Mucosa of stomach (tissue), 1 donor: ENCODE data around the gene PLXNA4.

Experiments
- H3K27me3 ChIP-seq: one replicate; pipeline ENCODE4 v1.7.0; 2013; ENCODE audit warnings: mild to moderate bottlenecking, low read length; ENCODE audit not compliant: control insufficient read depth, insufficient read depth
- H3K36me3 ChIP-seq: one replicate; pipeline ENCODE4 v1.7.0; 2013; ENCODE audit warnings: low read length; ENCODE audit not compliant: control insufficient read depth, insufficient read depth
- H3K4me1 ChIP-seq: one replicate; pipeline ENCODE4 v1.7.0; 2013; ENCODE audit warnings: mild to moderate bottlenecking, low read length; ENCODE audit not compliant: control insufficient read depth, insufficient read depth
- H3K4me3 ChIP-seq: one replicate; pipeline ENCODE4 v1.7.0; 2013; ENCODE audit warnings: low read length
- H3K9ac ChIP-seq: one replicate; pipeline ENCODE4 v1.7.0; 2013; ENCODE audit warnings: mild to moderate bottlenecking, low read length, moderate library complexity
- H3K9me3 ChIP-seq: one replicate; pipeline ENCODE4 v1.7.0; 2013; ENCODE audit warnings: mild to moderate bottlenecking, low read length, moderate library complexity; ENCODE audit not compliant: control insufficient read depth
- donor health status: Pancreatic carcinoma.

The PLXNA4 gene

GRCh38 chr7:132573251-132573955 lies 2.9 kb downstream of the PLXNA4 start:
- Histone ChIP-seq H3K4me3 (no peak overlapping the region), H3K9me3 (no peaks in the 10 kb centered on the region), H3K4me1 (no peaks in the 10 kb centered on the region), H3K9ac (no peak overlapping the region), H3K27me3 (peaks cover 63% of the 10 kb centered on the region), H3K36me3 (no peaks in the 10 kb centered on the region)

DNA sequence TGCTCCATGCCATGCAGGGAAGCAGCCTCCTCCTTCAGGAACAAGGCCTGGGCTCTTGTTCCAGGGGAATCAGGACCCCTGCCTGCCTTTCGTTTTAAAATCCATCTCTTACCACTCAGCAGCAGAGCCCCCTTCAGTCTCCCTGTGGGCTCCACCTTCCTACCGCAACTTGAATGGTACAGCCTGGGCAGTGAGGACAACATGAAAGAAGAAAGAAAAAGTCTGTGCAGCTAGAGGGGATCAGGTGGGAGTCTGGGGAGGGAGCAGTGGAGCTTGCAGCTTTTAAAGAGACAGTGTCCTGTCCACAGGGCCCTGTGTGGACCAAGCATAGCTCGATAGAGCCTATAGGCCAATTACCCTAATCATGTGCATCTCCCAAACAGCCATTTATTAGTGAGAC lies 3.7 kb downstream of the PLXNA4 start:
- H3K36me3 ChIP-seq = no peaks in the 10 kb centered on the region
- H3K27me3 ChIP-seq = peaks cover 62% of the 10 kb centered on the region
- no peak overlapping the region for H3K4me3 ChIP-seq
- H3K4me1 ChIP-seq = no peaks in the 10 kb centered on the region
- no peaks in the 10 kb centered on the region for H3K9me3 ChIP-seq
- no peak overlapping the region for H3K9ac ChIP-seq

GRCh38 chr7:132571970-132572369 lies 4.3 kb downstream of the PLXNA4 start:
- H3K9ac ChIP-seq = no peak overlapping the region
- no peak overlapping the region for H3K4me3 ChIP-seq
- no peaks in the 10 kb centered on the region for H3K9me3 ChIP-seq
- H3K4me1 ChIP-seq = no peaks in the 10 kb centered on the region
- H3K36me3 ChIP-seq = no peaks in the 10 kb centered on the region
- peaks cover 60% of the 10 kb centered on the region for H3K27me3 ChIP-seq

DNA sequence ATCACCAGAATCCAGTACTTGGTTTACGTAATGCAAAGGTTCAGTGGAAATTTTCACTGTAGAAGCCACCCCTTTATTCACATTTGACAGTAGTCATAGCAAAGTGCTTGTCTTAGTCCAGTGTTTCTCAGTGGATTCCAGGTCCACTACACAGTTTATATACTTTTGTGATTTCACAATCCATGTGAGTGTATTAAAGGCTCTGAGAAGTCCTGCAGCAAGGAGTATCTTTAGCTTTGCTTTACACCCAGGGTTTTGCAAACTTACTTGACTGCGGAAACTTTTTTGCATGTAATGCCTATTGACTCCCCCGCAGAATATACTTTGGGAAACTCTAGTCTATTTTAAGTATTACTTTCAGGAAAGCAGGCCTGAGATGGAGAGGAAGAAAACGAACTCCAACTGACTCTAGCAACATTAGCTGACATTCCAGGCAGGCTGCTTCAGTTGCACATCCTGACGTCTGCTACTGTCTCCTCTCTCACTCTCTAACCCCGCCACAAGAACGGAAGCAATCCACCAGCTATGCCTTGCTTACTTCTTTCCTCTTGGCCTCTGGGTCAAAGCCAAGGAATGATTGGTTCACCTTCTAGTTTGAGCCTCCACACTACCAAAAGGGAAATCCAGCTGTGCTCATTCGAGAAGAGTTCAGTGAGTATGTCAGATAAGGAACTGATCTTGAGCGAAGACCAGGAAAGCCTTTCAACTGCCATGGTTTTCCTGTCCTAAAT lies 6.2 kb downstream of the PLXNA4 start:
- Histone ChIP-seq H3K9me3 (no peaks in the 10 kb centered on the region), H3K27me3 (peaks cover 45% of the 10 kb centered on the region), H3K9ac (no peak overlapping the region), H3K36me3 (no peaks in the 10 kb centered on the region), H3K4me3 (no peak overlapping the region), H3K4me1 (no peaks in the 10 kb centered on the region)

- no peak overlapping the region for H3K9ac ChIP-seq
- H3K36me3 ChIP-seq = no peaks in the 10 kb centered on the region
- H3K4me1 ChIP-seq = no peaks in the 10 kb centered on the region
- peaks cover 34% of the 10 kb centered on the region for H3K27me3 ChIP-seq
- H3K9me3 ChIP-seq = no peaks in the 10 kb centered on the region
- no peak overlapping the region for H3K4me3 ChIP-seq
These were observed 7.3 kb downstream of the PLXNA4 start for GRCh38 chr7:132568962-132569361.

DNA sequence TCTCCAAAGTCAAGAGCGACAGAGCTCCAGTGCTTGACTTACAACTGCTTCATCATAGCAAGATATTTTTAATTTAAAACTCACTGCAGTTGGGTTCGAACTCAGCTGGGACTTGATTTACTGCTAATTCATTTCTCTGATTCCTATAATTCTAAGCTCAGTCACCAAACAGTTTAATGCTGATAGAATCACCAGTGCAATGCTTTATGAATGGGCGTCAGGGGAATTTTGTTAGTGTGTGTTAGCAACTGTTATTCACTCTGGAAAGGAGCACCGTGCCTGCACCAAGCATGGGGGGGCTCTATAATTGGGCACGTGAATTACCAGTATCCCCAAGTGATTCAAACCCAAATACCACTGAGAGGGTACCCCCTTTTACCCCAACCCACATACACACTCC lies 10.4 kb downstream of the PLXNA4 start:
- Histone ChIP-seq H3K4me1 (no peaks in the 10 kb centered on the region), H3K9ac (no peak overlapping the region), H3K4me3 (no peak overlapping the region), H3K36me3 (no peaks in the 10 kb centered on the region), H3K9me3 (no peaks in the 10 kb centered on the region), H3K27me3 (peaks cover 15% of the 10 kb centered on the region)

- Histone ChIP-seq H3K4me3 (no peak overlapping the region), H3K4me1 (no peaks in the 10 kb centered on the region), H3K9me3 (no peaks in the 10 kb centered on the region), H3K27me3 (peaks cover 12% of the 10 kb centered on the region), H3K36me3 (no peaks in the 10 kb centered on the region), H3K9ac (no peak overlapping the region)
These were observed 10.8 kb downstream of the PLXNA4 start for GRCh38 chr7:132565441-132565840.

GRCh38 chr7:132564849-132565248 lies 11.4 kb downstream of the PLXNA4 start:
- no peak overlapping the region for H3K9ac ChIP-seq
- no peaks in the 10 kb centered on the region for H3K9me3 ChIP-seq
- H3K27me3 ChIP-seq = peaks cover 8% of the 10 kb centered on the region
- H3K4me3 ChIP-seq = no peak overlapping the region
- no peaks in the 10 kb centered on the region for H3K36me3 ChIP-seq
- no peaks in the 10 kb centered on the region for H3K4me1 ChIP-seq

DNA sequence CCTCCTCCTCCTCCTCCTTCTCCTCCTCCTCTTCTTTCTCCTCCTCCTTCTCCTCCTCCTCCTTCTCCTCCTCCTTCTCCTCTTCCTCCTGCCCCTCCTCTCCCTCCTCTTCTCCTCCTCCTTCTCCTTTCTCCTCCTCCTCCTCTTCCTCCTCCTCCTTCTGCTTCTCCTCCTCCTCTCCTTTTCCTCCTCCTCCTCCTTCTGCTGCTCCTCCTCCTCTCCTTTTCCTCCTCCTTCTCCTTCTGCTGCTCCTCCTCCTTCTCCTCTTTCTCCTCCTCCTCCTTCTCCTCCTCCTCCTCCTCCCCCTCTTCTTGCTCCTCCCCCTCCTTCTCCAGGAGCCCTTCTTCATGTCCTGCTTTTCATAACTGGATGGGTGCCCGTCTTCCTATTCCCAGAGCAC lies 12.2 kb downstream of the PLXNA4 start:
- H3K4me1 ChIP-seq = no peaks in the 10 kb centered on the region
- H3K4me3 ChIP-seq = no peak overlapping the region
- no peaks in the 10 kb centered on the region for H3K9me3 ChIP-seq
- peaks cover 8% of the 10 kb centered on the region for H3K27me3 ChIP-seq
- H3K36me3 ChIP-seq = no peaks in the 10 kb centered on the region
- no peak overlapping the region for H3K9ac ChIP-seq

DNA sequence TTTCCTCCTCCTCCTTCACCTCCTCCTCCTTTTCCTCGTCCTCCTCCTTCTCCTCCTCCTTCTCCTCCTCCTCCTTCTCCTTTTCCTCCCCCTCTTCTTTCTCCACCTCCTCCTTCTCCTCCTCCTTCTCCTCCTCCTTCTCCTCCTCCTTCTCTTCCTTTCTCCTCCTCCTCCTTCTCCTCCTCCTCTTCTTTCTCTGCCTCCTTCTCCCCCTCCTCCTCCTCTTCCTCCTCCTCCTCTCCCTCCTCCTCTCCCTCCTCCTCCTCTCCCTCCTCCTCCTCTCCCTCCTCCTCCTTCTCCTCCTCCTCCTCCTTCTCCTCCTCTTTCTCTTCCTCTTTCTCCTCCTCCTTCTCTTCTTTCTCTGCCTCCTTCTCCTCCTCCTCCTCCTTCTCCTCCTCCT lies 13.6 kb downstream of the PLXNA4 start:
- Histone ChIP-seq H3K36me3 (no peaks in the 10 kb centered on the region), H3K4me3 (no peak overlapping the region), H3K9me3 (no peaks in the 10 kb centered on the region), H3K4me1 (no peaks in the 10 kb centered on the region), H3K27me3 (peaks cover 2% of the 10 kb centered on the region), H3K9ac (no peak overlapping the region)

- no peaks in the 10 kb centered on the region for H3K9me3 ChIP-seq
- H3K4me3 ChIP-seq = no peak overlapping the region
- no peaks in the 10 kb centered on the region for H3K4me1 ChIP-seq
- H3K9ac ChIP-seq = no peak overlapping the region
- H3K36me3 ChIP-seq = no peaks in the 10 kb centered on the region
- H3K27me3 ChIP-seq = no peaks in the 10 kb centered on the region
These were observed 14.5 kb downstream of the PLXNA4 start for GRCh38 chr7:132561763-132562162.

DNA sequence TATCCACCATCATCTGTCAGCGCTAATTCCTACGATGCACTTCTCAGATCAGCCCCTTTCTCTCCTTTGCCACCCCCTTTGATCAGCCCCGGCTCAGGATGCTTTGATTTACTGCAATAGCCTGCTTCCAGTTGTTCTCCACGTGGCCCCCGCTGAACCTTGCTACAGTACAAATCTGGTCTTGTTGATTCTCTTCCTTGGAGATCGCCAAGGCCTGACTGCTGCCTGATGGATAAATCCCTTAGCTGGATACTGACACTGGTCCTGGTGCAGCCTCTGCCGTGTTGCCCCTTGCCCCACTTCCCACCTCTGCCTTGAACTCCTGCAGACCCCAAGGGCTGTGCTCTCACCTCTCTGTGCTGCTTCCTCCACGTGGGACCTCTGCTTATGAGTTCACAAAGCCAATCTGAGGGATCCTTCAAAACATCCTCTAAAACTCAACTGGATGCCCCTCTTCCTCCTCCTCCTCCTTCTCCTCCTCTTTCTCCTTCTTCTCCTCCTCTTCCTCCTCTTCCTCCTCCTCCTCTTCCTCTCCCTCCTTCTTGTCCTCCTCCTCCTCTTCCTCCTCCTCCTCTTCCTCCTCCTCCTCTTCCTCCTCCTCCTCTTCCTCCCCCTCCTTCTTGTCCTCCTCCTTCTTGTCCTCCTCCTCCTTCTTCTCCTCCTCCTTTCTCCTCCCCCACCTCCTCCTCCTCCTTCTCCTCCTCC lies 15.3 kb downstream of the PLXNA4 start:
- Histone ChIP-seq H3K4me1 (no peaks in the 10 kb centered on the region), H3K9me3 (no peaks in the 10 kb centered on the region), H3K36me3 (no peaks in the 10 kb centered on the region), H3K27me3 (no peaks in the 10 kb centered on the region), H3K4me3 (no peak overlapping the region), H3K9ac (no peak overlapping the region)
